Peyer's patch (tissue), 4 donors: ENCODE measurements around the gene FAM107B.

Experiments
- CTCF ChIP-seq, 6 experiments: fragments of 450-650 bp in 4 of 6; fragments of 200-600 bp in 2 of 6; sonication (generic) in 1 of 6; IDR thresholded peaks; one replicate each; pipeline ENCODE4 v1.5.1; 2017 to 2019; ENCODE audit warnings: antibody characterized with exemption in 6 of 6, mild to moderate bottlenecking in 3 of 6, moderate library complexity in 1 of 6
- POLR2A ChIP-seq, 2 donors: fragments of 450-650 bp; IDR thresholded peaks; one replicate each; pipeline ENCODE4 v1.5.1; 2017; ENCODE audit warnings: antibody characterized with exemption in 2 of 2, mild to moderate bottlenecking in 2 of 2, moderate library complexity in 2 of 2

DNA sequence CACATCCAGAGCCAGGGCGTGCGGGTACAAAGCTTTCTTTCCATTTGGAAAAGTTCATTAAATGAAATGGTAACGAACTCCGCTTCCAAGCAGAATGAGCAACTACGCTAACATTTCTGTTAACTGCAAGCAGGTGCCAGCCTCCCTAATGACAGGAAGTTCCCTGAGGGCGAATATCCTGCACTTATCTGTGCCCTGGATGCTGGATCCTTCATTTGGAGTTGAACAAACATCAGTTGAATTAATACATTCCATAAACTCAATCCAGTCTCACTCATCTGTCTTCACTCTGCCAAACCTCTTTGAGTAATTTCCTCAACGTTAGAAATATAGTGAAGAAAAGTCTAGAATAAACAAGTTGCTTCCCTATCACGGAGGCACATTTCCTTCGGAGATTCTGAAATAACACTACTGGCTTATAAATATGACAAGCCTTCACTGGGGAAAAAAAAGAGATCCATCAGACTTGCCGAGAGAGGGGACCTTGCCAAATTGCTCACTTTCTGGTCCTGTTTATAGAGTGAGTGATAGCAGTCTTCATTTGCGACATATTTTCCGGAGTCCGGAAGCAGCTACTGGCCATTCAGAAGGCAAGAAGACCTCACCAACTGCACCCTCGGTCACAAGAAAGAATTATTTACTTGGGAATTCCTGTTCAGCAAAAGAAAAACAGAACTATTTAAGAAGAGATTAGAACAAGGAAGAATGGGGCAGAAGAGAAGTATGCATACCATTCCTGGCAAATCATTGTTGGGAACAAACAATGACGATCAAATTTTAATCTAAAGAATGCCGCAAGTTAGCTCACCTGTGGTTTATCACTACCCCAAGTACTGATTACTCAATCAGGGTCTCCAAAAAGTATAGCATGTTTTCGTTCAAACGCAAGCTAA is 196.4 kb downstream of the FAM107B start:
- no peak for TF ChIP-seq CTCF (IDR thresholded peaks at IDR 0.05)
- no peak for TF ChIP-seq POLR2A (IDR thresholded peaks at IDR 0.05)
